K562 (cell line): ENCODE results near the gene SPRY4. TPM values are rescaled to one million over a fixed set of nuclear protein-coding genes. Genes with fewer than 3 reads are reported as not detected.

Experiments used
- ATAC-seq: fragments of 200-7000 bp; cut with Tn5 transposase; 3 replicates; pipeline ENCODE4 v1.9.1; 2020; ENCODE audit warnings: moderate library complexity
- BruUV-seq: library from RNA; stranded (reverse); fragments of 400-500 nt; replicated peaks from 2 replicates; lab custom pipeline; 2021; lab: Mats Ljungman, UMichigan
- CTCF ChIA-PET: fragments of 300-600 bp; formaldehyde crosslinking; extraction: SDS; loops from one replicate; lab custom pipeline; 2021; ENCODE audit warnings: low intra/inter-chr PET ratio; lab: Yijun Ruan, JAX
- POLR2A ChIA-PET: fragments of 300-600, 350-650 bp; sonication (Branson Sonifier 250); formaldehyde crosslinking; extraction: SDS; loops from one replicate; lab custom pipeline; 2021; ENCODE audit warnings: antibody characterized with exemption, inconsistent platforms; lab: Yijun Ruan, JAX
- DNase-seq, 4 experiments: peaks; one replicate each; pipeline versions ENCODE4 v3.0.0 to v3.0.0-alpha.2; 2011 to 2018; ENCODE audit warnings: low spot score in 3 of 4, mixed read lengths in 3 of 4; ENCODE audit errors: extremely low read depth in 1 of 4
- FAIRE-seq: peaks from 2 replicates; lab custom pipeline; 2011; peaks lifted over from hg19 to GRCh38; lab: Jason Lieb, UNC
- H2AFZ ChIP-seq: 2 replicates; pipeline ENCODE4 v1.6.0; 2011; ENCODE audit warnings: low read depth, low read length, control low read depth, inconsistent platforms
- H3K27ac ChIP-seq: fragments of 200-600 bp; 3 replicates; pipeline ENCODE4 v1.8.0; 2011; ENCODE audit warnings: low read depth, mild to moderate bottlenecking, control low read depth, inconsistent platforms, low read length, moderate library complexity, mixed read lengths; ENCODE audit errors: extremely low read depth
- H3K27me3 ChIP-seq, 2 experiments: fragments of 300-600 bp in 1 of 2; 2 replicates in 1 of 2; 3 replicates in 1 of 2; pipeline versions ENCODE4 v1.6.0 to v1.8.0; 2011; ENCODE audit warnings: inconsistent platforms in 2 of 2, low read length in 2 of 2, mild to moderate bottlenecking in 1 of 2, mixed read lengths in 1 of 2, moderate library complexity in 1 of 2; ENCODE audit not compliant: control insufficient read depth in 2 of 2, insufficient read depth in 2 of 2
- H3K36me3 ChIP-seq: fragments of 300-600 bp; 3 replicates; pipeline ENCODE4 v1.8.0; 2011; ENCODE audit warnings: mild to moderate bottlenecking, low read length, inconsistent platforms; ENCODE audit not compliant: control insufficient read depth, insufficient read depth
- H3K4me1 ChIP-seq, 2 experiments: fragments of 200-600 bp in 1 of 2; replicated peaks in 1 of 2; 2 replicates in 1 of 2; 3 replicates in 1 of 2; pipeline versions ENCODE4 v1.5.1 to v1.8.0; 2011; ENCODE audit warnings: inconsistent platforms in 2 of 2, low read length in 2 of 2, mild to moderate bottlenecking in 1 of 2, mixed read lengths in 1 of 2, moderate library complexity in 1 of 2; ENCODE audit not compliant: control insufficient read depth in 2 of 2, insufficient read depth in 2 of 2
- H3K4me2 ChIP-seq: 2 replicates; pipeline ENCODE4 v1.6.1; 2011; ENCODE audit warnings: low read length, control low read depth, inconsistent platforms, mixed read lengths; ENCODE audit not compliant: insufficient read depth
- H3K4me3 ChIP-seq: fragments of 200-600 bp; sonication (generic), shearing (Covaris generic); 2 replicates; pipeline ENCODE4 v1.5.1; 2016; ENCODE audit warnings: control low read depth, inconsistent platforms
- H3K79me2 ChIP-seq: fragments of 200-600 bp; 3 replicates; pipeline ENCODE4 v1.8.0; 2011; ENCODE audit warnings: low read length, inconsistent platforms; ENCODE audit not compliant: control insufficient read depth, insufficient read depth
- H3K9ac ChIP-seq, 2 experiments: 2 replicates each; pipeline versions ENCODE4 v1.6.0 to v1.6.1; 2011; ENCODE audit warnings: low read depth in 2 of 2, low read length in 2 of 2, control low read depth in 1 of 2, inconsistent platforms in 1 of 2, mild to moderate bottlenecking in 1 of 2, mixed read lengths in 1 of 2; ENCODE audit not compliant: insufficient read depth in 1 of 2
- H3K9me1 ChIP-seq: one replicate; pipeline ENCODE4 v1.6.0; 2011; ENCODE audit warnings: inconsistent platforms, mild to moderate bottlenecking, low read length, moderate library complexity; ENCODE audit not compliant: control insufficient read depth, insufficient read depth
- H3K9me3 ChIP-seq: replicated peaks from 2 replicates; pipeline ENCODE4 v1.5.1; 2011; ENCODE audit warnings: low read depth, low read length, inconsistent platforms; ENCODE audit not compliant: control insufficient read depth, insufficient read depth
- H4K20me1 ChIP-seq: replicated peaks from 2 replicates; pipeline ENCODE4 v1.6.1; 2011; ENCODE audit warnings: low read length, inconsistent platforms, mixed read lengths; ENCODE audit not compliant: control insufficient read depth, insufficient read depth
- CUX1 ChIP-seq: fragments of 200-800 bp; sonication (Bioruptor generic); IDR thresholded peaks from 2 replicates; pipeline ENCODE4 v1.6.1; 2016; ENCODE audit warnings: missing genetic modification characterization, missing compliant biosample characterization
- RBM25 ChIP-seq: fragments of 200-400 bp; formaldehyde crosslinking; IDR thresholded peaks from 2 replicates; pipeline ENCODE4 v1.6.1; 2018; ENCODE audit warnings: low read length, low read depth, moderate library complexity; ENCODE audit not compliant: severe bottlenecking
- ZNF121 ChIP-seq: sonication (generic); formaldehyde crosslinking; conservative IDR thresholded peaks from 2 replicates; pipeline ENCODE4 v1.8.0; 2022; ENCODE audit warnings: missing genetic modification reagents
- ZNF140 ChIP-seq: fragments of 250-450 bp; sonication (Bioruptor Pico); IDR thresholded peaks from 2 replicates; pipeline ENCODE4 v1.8.0; 2021; ENCODE audit warnings: moderate library complexity, mild to moderate bottlenecking, inconsistent platforms
- WGBS: fragments of 100-300 bp; shearing (Covaris generic); methylation state at CpG from one replicate; pipeline ENCODE4 v1.1.6; 2016; ENCODE audit warnings: low coverage, mixed read lengths; ENCODE audit not compliant: insufficient coverage; ENCODE audit errors: missing lambda C conversion rate; 5-methylcytosine and 5-hydroxymethylcytosine counted together
- in situ Hi-C: fragments of 300-500 bp; cut with MboI; formaldehyde crosslinking; loops from 4 replicates; pipeline ENCODE4 v1.15.0; 2018; ENCODE audit warnings: inconsistent platforms, mixed read lengths
- intact Hi-C: fragments of 100-400 bp; cut with micrococcal nuclease; formaldehyde crosslinking; loops from 2 replicates; pipeline ENCODE4 v1.14.2; 2022
- polyA plus RNA-seq, 8 experiments: library from polyadenylated mRNA; depleted of rRNA in 4 of 8; stranded (reverse) in 5 of 8; unstranded in 3 of 8; fragments of >200 nt; fragmentation: Nextera tagmentation in 2 of 8; fragmentation: Illumina TruSeq in 1 of 8; extraction: Ambion mirVana in 2 of 8; extraction: Trizol in 1 of 8; gene quantifications; 2 replicates each; pipeline versions ENCODE4 v1.2.1 to v1.2.3, GENCODE V29; 2011 to 2014; ENCODE audit warnings: inconsistent platforms in 1 of 8, missing spikeins in 1 of 8
- total RNA-seq, 7 experiments: library from RNA; depleted of rRNA in 6 of 7; stranded (reverse); fragments of >200 nt in 6 of 7; fragmentation: Illumina TruSeq in 2 of 7; extraction: Trizol in 2 of 7; gene quantifications; 2 replicates each; pipeline versions ENCODE4 v1.2.1 to v1.2.3, GENCODE V29; 2011 to 2021; ENCODE audit warnings: low replicate concordance in 1 of 7

Gene SPRY4
- total and polyA plus RNA-seq, 9 of the 15 experiments (the other 6 are each of a cell fraction or from before 2014, with no cell fraction given) = 2.6 to 24.2 (median 9.5) TPM

DNA sequence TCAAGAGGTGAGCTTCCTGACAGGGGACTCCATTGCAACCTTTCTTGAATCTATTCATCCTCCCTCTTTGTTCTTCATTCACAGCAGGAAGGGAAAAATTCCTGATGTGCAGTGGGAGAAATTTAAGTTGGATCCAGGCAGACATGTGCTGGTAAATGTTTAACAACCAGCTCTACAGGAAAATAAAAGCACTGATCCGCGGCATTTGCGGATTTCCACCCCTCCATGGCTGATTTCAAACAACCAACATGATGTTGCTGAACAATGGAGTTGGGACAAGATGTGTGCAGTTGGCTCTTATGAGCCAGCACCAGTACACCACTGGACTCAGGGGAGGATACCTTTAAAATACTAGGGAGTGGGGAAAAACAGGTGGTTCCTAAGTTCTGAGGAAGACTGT is 47.0 kb downstream of the SPRY4 start (continued):
- no peak for TF ChIP-seq ZNF140 (CRISPR knock-in tag)
- TF ChIP-seq, all 486 proteins: peak for 0

GRCh38 chr5:142276517-142276916 is 48.3 kb downstream of the SPRY4 start:
- H3K4me2 ChIP-seq = no peak overlapping the region
- H3K36me3 ChIP-seq = no peaks in the 10 kb centered on the region
- H3K27me3 ChIP-seq = no peaks in the 10 kb centered on the region; a peak in 3 of 5 replicates
- TF ChIP-seq RBM25 (peak; percentile 26), CUX1 (CRISPR knock-in tag) (no peak), ZNF121 (CRISPR knock-in tag) (peak; percentile 94)
- POLR2A ChIA-PET = no interaction called here
- WGBS = 17% methylated on average over 6 of the region's 6 CpGs
- FAIRE-seq (no peak), ATAC-seq (no peak), DNase-seq (no peak)
- no peak overlapping the region for H3K27ac ChIP-seq
- CTCF ChIA-PET = no interaction called here
- intact Hi-C loops (no loop called here), in situ Hi-C loops (no loop called here)
- BruUV-seq = no TSS peak
- H4K20me1 ChIP-seq = no peaks in the 10 kb centered on the region
- no peak overlapping the region for H3K4me3 ChIP-seq
- H3K9me1 ChIP-seq = no peaks in the 10 kb centered on the region
- H2AFZ ChIP-seq = no peak overlapping the region
- peaks cover 6% of the 10 kb centered on the region in 2 experiments for H3K4me1 ChIP-seq
- H3K9ac ChIP-seq = no peak overlapping the region
- H3K79me2 ChIP-seq = no peaks in the 10 kb centered on the region
- no peaks in the 10 kb centered on the region for H3K9me3 ChIP-seq
